GM12864 (cell line): ENCODE data around the gene ITGA2B.
"Not testable (repeated sequence)": the region's sequence is repeated elsewhere in the genome, so short reads cannot be mapped to it uniquely, and the experiment has no call there.

Source experiments
- DNase-seq: peaks from one replicate; pipeline ENCODE4 v3.0.0-alpha.2; 2011; ENCODE audit warnings: low read depth
- H3K4me3 ChIP-seq: 2 replicates; pipeline ENCODE4 v1.5.1; 2011; ENCODE audit warnings: mild to moderate bottlenecking, low read depth, low read length, control low read depth
- TF ChIP-seq, protein P1 (sequence below): IDR thresholded peaks from 2 replicates; pipeline ENCODE4 v1.5.1; 2011; ENCODE audit warnings: low read depth, mild to moderate bottlenecking, moderate library complexity, low read length, control low read depth, inconsistent platforms; ENCODE audit errors: missing control alignments

The ITGA2B gene

DNA sequence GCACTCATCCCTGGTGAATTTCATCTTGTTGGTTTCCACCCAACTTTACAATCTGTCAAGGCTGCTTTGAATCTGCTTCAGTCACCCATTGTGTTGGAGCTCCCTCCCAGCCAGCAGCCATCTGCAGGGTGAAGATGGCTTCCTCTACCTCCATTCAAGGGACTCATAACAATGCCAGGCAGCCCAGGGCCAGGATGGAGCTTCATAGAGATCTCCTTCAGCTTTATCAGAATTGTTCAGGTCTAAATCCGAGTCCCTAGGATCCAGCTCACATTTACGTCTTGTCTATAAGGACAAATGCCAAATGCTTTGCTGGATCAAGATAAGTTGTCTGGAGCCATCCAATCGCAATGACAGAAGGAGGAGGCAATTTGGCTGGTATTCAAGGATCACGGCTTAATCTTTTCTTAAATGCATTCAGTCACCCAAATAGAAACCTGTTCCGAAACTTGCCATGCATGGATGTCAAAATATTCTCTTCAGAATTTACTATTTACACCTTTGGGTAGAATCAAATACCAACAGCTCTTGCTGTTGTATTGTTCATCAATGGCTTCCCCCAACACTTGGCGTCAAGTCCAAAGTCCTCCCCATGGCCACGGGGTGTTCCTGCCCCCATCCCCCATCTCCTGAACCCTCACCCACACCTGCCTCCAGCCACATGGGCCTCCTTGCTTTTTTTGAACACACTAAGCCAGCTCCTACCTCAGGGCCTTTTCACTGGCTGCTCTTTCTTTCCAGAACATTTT lies 22.0 kb downstream of the ITGA2B start:
- DNase-seq = no peak
- no peak overlapping the region for H3K4me3 ChIP-seq
- TF ChIP-seq, protein P1, sequence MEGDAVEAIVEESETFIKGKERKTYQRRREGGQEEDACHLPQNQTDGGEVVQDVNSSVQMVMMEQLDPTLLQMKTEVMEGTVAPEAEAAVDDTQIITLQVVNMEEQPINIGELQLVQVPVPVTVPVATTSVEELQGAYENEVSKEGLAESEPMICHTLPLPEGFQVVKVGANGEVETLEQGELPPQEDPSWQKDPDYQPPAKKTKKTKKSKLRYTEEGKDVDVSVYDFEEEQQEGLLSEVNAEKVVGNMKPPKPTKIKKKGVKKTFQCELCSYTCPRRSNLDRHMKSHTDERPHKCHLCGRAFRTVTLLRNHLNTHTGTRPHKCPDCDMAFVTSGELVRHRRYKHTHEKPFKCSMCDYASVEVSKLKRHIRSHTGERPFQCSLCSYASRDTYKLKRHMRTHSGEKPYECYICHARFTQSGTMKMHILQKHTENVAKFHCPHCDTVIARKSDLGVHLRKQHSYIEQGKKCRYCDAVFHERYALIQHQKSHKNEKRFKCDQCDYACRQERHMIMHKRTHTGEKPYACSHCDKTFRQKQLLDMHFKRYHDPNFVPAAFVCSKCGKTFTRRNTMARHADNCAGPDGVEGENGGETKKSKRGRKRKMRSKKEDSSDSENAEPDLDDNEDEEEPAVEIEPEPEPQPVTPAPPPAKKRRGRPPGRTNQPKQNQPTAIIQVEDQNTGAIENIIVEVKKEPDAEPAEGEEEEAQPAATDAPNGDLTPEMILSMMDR = no peak

DNA sequence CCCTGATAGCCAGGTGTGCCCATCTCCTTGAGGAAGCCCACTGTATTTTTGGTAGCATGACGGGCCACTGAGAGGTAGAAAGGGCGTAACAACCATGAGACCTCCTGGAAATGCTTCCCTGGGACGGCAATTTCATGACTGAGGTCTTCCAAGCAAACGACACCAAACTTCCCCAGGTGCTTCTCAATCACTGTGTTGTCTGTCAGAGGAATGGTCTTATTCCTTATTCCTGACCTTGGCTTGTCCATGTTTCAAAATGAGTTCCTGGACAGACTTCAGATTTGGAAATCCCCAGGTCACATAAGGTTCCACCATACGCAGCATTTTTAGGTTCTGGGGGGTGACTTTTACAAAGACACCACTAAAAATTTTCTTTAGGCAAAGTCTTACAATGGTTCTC lies 24.4 kb downstream of the ITGA2B start:
- not testable (repeated sequence) for DNase-seq, H3K4me3 ChIP-seq

DNA sequence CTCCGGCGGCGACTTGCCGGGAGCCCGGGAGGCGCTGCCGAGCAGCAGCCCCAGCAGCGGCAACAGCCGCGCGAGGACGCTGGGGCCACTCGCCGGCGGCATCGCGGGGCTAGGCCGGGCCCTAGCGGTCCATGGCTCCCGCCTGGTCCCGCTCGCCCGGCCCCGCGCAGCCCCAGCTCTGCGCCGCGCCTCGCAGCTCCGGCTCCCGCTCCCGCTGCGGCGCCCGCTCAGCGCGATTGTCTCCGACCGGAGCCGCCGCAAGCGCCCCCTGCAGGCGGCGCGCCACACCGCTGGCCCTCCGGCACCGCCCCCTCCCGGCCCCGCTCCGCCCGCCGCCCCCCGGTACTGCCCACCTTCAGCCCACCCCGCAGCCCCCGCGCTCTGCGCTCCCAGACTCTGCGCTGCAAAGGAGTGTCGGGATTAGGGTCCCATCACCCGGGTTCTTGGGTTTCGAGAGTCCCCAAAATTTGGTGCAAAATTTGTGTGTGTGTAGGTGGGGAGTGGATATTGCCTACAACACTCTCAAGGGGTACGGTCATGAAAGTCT lies 25.8 kb downstream of the ITGA2B start, which contains the start of gene FAM171A2:
Gene FAM171A2, minus strand, starts transcription at position 241 of the 547 bp plus-strand sequence. Its CDS starts 139 bp downstream, at position 102.
- no peak for DNase-seq
- TF ChIP-seq, protein P1 = peak; percentile 64
- H3K4me3 ChIP-seq = peak within 1 kb of the TSS; percentile 62

DNA sequence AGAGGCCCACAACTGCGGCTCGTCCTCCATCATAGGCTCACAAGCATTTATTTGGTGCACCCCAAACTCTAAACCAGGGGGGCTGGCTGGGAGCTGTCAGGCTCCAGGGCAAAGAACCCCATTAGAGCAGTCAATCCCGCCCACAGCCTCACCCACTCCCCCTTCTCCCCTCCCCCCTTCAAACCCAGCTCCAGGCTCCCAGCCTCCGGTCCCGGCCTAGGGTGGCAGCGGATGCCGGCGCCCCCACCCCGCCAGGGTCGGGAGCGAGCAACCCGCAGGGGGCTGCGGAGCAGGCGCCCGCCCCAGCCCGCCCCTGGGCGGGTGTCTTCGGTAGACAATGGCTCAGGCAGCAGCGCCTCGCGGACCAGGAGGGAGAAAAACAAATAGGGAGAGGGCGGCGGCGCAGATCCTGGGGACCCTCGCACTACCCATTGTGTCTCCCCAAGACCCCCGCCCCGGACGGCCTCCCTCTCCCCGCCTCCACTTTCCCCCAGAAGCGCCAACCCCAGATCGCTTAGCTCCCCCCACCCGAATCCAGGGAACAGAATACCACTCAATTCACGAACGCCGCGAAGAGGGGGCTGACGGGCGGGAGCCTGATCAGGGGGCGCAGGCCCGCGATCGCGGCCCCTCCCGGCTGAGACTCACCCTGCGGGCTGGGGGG lies 26.4 kb downstream of the ITGA2B start:
- H3K4me3 ChIP-seq = peak overlapping the region; percentile 62
- DNase-seq = no peak
- TF ChIP-seq, protein P1 = no peak

DNA sequence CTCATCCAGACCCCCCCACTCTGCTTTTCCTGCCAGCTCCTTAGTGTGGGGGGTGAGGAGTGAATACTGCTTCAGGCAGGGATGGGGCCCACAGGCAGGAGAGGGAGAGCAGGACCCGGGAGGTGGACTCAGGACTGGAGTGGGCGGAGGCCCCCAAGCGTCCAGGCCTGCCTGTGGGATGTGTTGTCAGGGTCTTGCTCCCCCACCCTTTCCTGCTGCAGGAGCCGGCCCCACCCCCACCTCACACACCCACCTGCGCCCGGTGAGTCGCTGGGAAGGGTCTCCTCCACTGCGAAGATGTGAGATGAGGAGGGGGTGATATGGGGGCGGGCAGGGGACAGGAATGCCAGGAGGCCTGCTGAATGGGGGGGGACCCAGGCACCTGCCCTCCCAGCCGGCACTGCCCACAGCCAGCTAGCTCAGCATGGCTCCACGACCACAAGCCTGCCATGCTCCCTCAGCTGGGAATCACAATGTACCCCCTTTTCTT lies 26.9 kb downstream of the ITGA2B start:
- H3K4me3 ChIP-seq = peak overlapping the region; percentile 62; the same call in 1 of the 2 replicates
- TF ChIP-seq, protein P1 = no peak
- no peak for DNase-seq

DNA sequence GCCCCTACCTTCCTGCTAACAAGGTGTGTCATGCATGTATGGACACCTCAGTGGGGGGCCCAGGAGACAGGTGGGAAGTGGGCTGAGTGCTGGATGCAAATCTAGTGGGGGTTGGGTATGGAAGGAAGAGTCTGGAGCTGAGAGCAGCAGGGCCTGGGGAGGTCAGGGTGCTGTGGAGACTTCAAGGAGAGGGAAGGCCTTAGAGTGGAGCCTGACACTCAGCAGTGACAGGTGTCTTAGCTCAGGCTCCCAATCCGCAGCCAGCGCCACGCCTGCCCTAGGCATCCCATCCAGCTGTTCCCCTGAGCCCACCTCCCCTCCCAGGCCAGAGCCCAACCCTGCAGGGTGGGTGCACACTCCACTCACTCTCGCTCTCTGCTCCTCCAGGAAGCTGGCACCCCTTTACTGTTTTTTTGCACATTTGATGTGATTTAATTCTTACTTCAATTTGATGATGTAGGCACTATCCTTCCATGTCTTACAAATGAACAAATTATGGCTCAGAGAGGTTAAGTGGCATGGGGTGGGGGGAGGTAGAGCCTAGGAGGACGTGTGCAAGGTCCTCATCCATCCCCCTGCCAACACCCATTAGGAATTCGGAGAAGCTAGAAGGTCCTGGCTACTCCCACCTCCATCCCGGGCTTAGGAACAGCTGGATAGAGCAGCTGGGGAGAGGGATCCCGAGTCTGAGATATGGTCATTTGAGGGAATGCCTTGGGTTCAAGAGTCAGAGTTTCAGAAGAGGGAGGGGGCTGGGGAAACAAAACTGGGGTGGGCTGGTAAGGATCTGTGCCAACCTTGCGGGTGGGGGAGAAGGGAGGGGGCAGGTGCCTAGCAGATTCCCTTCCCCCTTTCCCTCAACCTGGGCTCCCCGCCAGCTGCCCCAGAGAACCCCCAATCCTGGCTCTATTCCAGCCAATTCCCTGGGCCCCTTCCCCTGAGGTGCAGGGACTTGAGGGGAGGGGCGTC lies 27.9 kb downstream of the ITGA2B start:
- TF ChIP-seq, protein P1 = no peak
- H3K4me3 ChIP-seq = no peak overlapping the region
- no peak for DNase-seq

DNA sequence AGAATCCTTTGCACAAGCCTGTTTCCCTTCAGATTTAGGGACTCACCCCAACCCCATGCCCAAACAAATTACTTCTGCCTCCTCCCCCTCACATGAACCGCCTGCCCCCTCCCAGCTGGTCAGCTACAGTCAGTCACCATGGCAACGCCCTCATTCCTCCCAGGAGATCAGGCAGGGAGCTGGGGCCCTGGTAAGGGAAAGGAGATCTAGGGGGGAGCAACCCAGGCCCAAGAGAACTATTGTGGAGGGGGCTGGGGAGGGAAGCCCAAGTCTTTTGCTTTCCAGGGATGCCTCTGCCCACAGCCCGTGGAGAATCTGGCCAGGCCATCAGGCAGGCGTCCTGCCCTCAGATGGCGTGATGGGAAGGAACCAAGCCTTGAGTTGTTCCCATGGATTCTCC lies 28.6 kb downstream of the ITGA2B start:
- TF ChIP-seq, protein P1 = no peak
- H3K4me3 ChIP-seq = no peak overlapping the region
- DNase-seq = no peak
